ENCODE data around the gene B4GALT4.
A peak's percentile ranks its signal among the peaks of the same experiment; 100 is the strongest.
"Not testable (repeated sequence)": the region's sequence is repeated elsewhere in the genome, so short reads cannot be mapped to it uniquely, and the experiment has no call there.

Gene B4GALT4, protein sequence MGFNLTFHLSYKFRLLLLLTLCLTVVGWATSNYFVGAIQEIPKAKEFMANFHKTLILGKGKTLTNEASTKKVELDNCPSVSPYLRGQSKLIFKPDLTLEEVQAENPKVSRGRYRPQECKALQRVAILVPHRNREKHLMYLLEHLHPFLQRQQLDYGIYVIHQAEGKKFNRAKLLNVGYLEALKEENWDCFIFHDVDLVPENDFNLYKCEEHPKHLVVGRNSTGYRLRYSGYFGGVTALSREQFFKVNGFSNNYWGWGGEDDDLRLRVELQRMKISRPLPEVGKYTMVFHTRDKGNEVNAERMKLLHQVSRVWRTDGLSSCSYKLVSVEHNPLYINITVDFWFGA

GRCh38 chr3:119240591-119241434, at the start of gene B4GALT4:
B4GALT4 (minus strand) TSS chr3:119240878; CDS start chr3:119230099, 10,779 bp downstream.
- peak; percentile 78 for DNase-seq (ENCODE audit: low spot score)

- no peak for DNase-seq (ENCODE audit: low spot score)
These were observed 48.7 kb upstream of the B4GALT4 start for GRCh38 chr3:119289404-119289770.

GRCh38 chr3:119288669-119289403, 48.2 kb upstream of the B4GALT4 start:
- DNase-seq (ENCODE audit: low spot score): no peak

DNA sequence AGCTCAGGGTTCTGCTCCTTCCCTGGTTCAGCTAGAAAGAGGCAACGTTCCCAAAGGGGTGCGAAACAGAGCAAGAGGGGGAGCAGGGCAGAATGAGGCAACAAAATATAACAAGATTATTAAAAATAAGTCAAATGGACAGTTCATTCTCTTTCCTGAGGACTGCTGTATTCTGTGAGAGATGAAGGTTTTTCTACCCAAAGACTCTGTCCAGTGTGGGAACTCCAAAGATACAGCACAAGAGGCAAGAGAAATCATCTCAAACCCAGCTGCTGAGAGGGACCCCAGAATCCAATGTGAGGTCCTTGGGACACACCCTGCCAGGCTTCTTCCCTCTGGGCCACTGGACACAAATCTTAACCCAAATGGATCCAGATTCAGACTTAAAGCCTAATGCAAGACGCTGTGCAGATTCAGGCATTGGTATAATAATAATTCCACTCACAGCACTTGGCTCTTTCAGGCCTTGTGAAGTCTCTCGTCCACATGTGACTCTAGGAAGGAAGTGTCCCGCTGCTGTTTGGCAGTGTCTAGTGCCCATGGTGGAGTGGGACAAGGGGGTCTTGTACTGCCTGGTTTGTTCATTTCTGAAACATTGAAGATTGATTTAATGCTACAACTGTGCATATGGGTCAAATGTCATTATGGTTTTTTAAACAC, 39.0 kb upstream of the B4GALT4 start:
- DNase-seq (ENCODE audit: low spot score): no peak

DNA sequence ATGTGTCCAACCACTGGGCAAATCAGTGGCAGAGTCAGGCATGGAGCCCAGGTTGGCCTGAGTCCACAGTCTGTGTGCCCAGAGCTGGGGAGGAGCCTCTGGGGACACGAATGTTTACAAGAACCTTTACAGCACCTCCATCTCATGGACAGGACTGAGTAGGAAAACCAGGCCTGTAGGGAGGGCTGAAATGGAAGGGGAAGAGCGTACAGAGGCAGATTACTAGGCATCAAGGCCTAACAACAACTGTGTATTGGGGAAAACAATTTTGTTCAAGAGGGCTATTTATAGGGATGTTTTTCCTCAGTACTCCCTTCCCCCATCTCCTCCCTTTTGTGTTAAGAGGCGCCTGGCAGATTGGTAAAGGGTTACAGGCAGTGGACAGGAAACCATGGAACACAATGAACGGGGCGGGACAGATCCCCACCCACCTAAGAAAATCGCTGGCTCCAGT, 38.5 kb upstream of the B4GALT4 start:
- no peak for DNase-seq (ENCODE audit: low spot score)

- no peak for DNase-seq (ENCODE audit: low spot score)
These were observed 36.0 kb upstream of the B4GALT4 start for GRCh38 chr3:119276680-119277079.

DNA sequence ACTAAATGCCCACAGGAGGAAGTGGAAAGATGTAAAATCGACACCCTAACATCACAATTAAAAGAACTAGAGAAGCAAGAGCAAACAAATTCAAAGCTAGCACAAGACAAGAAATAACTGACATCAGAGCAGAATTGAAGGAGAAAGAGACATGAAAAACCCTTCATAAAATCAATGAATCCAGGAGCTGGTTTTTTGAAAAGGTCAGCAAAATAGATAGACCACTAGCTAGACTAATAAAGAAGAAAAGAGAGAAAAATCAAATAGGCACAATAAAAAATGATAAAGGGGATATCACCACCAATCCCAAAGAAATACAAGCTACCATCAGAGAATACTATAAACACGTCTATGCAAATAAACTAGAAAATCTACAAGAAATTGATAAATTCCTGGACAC, 29.5 kb upstream of the B4GALT4 start:
- DNase-seq (ENCODE audit: low spot score): not testable (repeated sequence)

DNA sequence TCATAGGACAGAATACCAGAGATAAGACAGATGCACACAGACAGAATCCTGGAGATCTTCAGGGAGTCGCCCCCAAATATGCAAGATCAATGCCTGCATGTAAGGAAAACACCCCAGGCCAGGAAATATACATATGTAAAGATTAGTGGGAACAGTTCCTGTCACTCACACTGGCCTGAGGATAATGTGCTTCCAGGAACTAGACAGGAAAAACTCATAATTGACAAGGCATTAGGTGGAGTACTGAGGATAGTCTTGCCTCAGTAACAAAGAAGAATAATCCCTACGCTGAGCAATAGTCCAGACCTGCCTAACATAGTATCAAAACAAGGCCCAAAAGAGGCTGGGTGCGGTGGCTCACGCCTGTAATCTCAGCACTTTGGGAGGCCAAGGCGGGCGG, 20.4 kb upstream of the B4GALT4 start:
- DNase-seq (ENCODE audit: low spot score): no peak

DNA sequence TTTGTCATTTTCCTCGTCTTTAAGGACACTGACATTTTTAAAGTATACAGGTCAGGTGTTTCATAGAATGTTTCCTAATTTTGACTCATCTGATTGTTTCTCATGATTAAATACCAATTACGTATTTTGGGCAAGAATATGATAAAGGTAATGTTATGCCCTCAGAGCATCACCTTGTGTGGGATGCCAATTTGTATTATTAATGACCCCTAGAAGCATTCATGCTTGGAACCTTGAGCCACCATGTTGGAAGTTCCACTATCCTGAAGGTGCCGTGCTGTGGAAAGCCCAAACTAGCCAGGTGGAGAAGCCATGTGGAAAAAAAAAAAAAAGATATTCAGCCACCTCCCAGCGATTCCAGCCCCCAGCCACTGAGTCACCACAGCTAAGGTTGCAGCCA, 19.1 kb upstream of the B4GALT4 start:
- no peak for DNase-seq (ENCODE audit: low spot score)

- no peak for DNase-seq (ENCODE audit: low spot score)
These were observed 18.2 kb upstream of the B4GALT4 start for GRCh38 chr3:119258915-119259314.

GRCh38 chr3:119257654-119258410, 17.2 kb upstream of the B4GALT4 start:
- no peak for DNase-seq (ENCODE audit: low spot score)

GRCh38 chr3:119257111-119257510, 16.4 kb upstream of the B4GALT4 start:
- no peak for DNase-seq (ENCODE audit: low spot score)

GRCh38 chr3:119255214-119255613, 14.5 kb upstream of the B4GALT4 start:
- DNase-seq (ENCODE audit: low spot score): no peak

DNA sequence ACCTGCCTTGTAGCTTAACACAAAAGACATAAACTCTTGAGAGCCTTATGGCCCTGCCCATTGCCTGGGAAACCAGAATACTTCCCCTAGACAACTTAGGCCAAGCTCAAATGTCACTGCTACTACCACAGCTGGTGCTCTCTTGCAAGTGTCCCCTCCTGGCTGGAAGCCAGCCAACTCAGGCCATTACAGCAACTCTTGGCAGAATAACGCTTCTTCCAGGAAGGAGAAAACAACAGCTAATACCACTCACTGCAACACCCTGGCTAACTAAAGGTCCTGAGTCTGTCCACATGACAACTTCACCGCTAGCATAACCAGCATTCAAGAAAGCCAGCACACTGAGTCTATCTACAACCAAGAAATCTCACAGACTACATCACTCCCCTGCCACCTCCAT, 5.1 kb upstream of the B4GALT4 start:
- DNase-seq (ENCODE audit: low spot score): no peak

DNA sequence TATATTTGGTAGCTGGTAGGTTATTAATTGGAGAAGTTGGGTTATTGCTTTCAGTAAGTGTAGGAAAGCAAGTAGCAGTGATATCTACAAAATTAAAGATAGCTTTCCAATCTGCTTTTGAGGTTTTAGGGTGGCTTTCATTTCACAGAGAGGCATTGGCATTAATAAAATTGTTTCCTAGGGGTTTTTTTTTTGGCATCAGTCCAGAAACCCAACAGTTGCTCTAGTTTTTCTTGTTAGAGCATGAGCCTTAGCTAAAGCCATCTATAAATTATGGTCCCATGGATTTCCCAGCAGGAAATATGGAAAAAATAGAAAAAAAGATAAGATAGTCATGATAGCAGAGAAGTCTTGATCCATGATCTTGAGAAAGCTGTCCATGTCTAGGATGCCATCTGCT, 3.0 kb upstream of the B4GALT4 start:
- DNase-seq (ENCODE audit: low spot score): no peak

GRCh38 chr3:119243058-119243529, 2.4 kb upstream of the B4GALT4 start:
- not testable (repeated sequence) for DNase-seq (ENCODE audit: low spot score)

DNA sequence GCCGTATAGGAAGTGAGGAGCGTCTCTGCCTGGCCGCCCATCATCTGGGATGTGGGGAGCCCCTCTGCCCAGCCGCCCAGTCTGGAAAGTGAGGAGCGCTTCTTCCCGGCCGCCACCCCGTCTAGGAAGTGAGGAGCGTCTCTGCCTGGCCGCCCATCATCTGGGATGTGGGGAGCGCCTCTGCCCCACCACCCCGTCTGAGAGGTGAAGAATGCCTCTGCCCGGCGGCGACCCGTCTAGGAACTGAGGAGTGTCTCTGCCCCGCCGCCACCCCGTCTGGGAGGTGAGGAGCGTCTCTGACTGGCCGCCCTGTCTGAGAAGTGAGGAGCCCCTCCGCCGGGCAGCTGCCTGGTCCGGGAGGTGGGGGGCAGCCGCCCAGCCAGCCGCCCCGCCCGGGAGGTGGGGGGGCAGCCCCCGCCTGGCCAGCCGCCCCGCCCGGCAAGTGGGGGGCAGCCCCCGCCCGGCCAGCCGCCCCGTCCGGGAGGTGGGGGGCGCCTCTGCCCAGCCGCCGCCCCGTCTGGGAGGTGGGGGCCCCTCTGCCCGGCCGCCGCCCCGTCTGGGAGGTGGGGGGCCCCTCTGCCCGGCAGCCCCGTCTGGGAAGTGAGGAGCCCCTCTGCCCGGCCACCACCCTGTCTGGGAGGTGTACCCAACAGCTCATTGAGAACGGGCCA, 1.8 kb upstream of the B4GALT4 start:
- not testable (repeated sequence) for DNase-seq (ENCODE audit: low spot score)

- no peak for DNase-seq (ENCODE audit: low spot score)
These were observed 532 bp downstream of the B4GALT4 start for GRCh38 chr3:119240101-119240590.

- DNase-seq (ENCODE audit: low spot score): no peak
These were observed 1.4 kb downstream of the B4GALT4 start for GRCh38 chr3:119239206-119239820.

DNA sequence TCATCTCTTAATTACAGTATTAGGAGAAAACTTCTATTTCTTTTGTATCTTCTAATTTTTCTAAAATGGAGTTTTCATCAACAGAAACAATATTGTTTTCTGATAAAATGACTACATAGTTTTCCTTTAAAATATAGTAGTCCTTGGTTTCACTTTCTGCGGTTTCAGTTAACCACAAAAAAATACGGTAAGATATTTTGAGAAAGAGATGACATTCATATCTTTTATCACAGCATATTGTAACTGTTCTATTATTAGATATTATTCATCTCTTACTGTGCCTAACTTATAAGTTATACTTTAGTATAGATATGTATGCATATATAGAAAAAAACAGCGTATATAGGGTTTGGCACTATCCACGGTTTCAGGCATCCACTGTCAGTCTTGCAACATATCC, 2.3 kb downstream of the B4GALT4 start:
- DNase-seq (ENCODE audit: low spot score): no peak

All from hematopoietic multipotent progenitor cell treated with erythropoietin and hydrocortisone succinate and interleukin-3 and kit ligand, for 15 days (in vitro differentiated cells).